ENCODE measurements around the gene ZBTB22.

DNA sequence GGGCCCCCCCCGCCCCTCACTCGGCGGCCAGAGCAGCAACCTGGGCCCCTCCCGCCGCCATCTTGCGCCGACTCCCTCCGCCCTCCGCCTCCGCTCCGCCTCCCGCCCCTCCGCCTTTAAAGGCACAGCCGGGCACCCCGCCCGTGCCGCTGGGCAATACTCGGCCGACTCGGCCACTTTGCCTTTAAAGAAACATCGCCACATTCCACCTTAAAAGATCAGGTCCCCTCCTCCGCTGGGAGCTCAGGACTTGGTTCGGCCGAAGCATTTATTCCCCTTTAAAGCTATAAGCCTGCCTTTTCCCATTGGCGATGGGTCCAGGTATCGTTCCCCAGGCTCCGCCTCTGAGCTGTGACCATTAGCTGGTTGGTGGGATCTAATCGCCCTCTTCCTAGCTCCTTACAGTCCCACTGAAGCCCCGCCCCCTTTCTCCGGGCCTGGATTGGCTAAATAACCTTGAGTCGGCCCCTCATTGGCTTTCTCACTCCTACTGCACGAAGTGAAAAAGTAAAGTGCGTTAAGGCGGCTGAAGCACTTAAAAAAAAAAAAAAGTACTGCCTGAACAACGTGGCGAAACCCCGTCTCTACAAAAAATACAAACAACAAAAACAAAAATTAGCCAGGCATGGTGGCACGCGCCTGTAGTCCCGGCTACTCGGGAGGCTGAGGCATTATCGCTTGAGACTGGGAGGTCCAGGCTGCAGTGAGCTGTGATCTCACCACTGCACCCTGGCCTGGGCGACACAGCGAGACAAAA is at the start of gene ZBTB22:
- TF ChIP-seq GATA3 (IDR thresholded peaks at IDR 0.05; ENCODE audit: low read depth, low read length) (no peak), GATA2 (IDR thresholded peaks at IDR 0.05; ENCODE audit: low read depth, low read length) (peak; percentile 31; the same call in 1 of the 2 replicates)

Measured in SH-SY5Y (cell line).